Transverse colon (tissue), 4 donors: Measurements from ENCODE around the gene RMDN2.

Experiments
- POLR2A ChIP-seq: fragments of 450-650 bp; IDR thresholded peaks from one replicate; pipeline ENCODE4 v1.6.1; 2016; ENCODE audit warnings: antibody characterized with exemption, mild to moderate bottlenecking, moderate library complexity
- POLR2AphosphoS5 ChIP-seq, 3 donors: sonication (generic); formaldehyde crosslinking; IDR thresholded peaks; one replicate each; pipeline ENCODE4 v1.6.1; 2016; ENCODE audit warnings: antibody characterized with exemption in 3 of 3
- TF ChIP-seq, protein P1 (sequence below), 5 experiments: fragments of 200-600 bp in 3 of 5; fragments of 450-650 bp in 2 of 5; sonication (generic) in 3 of 5; IDR thresholded peaks; 1 replicate in 2 of 5; 2 replicates in 3 of 5; pipeline ENCODE4 v1.5.1; 2016 to 2017; ENCODE audit warnings: antibody characterized with exemption in 5 of 5, inconsistent platforms in 3 of 5, mild to moderate bottlenecking in 2 of 5, moderate library complexity in 1 of 5

GRCh38 chr2:37926635-37927034 lies 1.5 kb downstream of the RMDN2 start:
- TF ChIP-seq, protein P1, sequence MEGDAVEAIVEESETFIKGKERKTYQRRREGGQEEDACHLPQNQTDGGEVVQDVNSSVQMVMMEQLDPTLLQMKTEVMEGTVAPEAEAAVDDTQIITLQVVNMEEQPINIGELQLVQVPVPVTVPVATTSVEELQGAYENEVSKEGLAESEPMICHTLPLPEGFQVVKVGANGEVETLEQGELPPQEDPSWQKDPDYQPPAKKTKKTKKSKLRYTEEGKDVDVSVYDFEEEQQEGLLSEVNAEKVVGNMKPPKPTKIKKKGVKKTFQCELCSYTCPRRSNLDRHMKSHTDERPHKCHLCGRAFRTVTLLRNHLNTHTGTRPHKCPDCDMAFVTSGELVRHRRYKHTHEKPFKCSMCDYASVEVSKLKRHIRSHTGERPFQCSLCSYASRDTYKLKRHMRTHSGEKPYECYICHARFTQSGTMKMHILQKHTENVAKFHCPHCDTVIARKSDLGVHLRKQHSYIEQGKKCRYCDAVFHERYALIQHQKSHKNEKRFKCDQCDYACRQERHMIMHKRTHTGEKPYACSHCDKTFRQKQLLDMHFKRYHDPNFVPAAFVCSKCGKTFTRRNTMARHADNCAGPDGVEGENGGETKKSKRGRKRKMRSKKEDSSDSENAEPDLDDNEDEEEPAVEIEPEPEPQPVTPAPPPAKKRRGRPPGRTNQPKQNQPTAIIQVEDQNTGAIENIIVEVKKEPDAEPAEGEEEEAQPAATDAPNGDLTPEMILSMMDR (IDR thresholded peaks at IDR 0.05) = no peak
- TF ChIP-seq POLR2AphosphoS5 (IDR thresholded peaks at IDR 0.05) (no peak), POLR2A (no peak)
